HG03460 (cell line): ENCODE measurements around the gene CST4.
"Not testable (repeated sequence)": the region's sequence is repeated elsewhere in the genome, so short reads cannot be mapped to it uniquely, and the experiment has no call there.

Source experiments
- ATAC-seq: cut with Tn5 transposase; IDR thresholded peaks from one replicate; pipeline ENCODE4 v1.9.1; 2021; ENCODE audit not compliant: unreplicated experiment

The CST4 gene

DNA sequence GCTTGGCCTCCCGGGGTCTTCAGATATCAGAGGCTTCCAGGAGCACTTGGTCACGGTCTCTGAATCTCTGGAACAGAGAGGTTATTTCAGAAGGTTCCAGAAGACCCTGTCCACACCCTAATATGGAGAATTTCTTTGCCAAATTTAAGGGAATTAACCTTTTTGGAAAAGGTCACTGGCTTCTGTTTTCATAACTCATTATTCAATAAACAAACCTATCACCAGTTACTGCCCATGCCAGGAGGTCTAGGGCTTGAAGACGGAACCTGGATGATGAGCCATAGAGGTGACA, 507 bp upstream of the CST4 start:
- no peak for ATAC-seq

- ATAC-seq: no peak
These were observed 852 bp downstream of the CST4 start for GRCh38 chr20:23687986-23688385.

DNA sequence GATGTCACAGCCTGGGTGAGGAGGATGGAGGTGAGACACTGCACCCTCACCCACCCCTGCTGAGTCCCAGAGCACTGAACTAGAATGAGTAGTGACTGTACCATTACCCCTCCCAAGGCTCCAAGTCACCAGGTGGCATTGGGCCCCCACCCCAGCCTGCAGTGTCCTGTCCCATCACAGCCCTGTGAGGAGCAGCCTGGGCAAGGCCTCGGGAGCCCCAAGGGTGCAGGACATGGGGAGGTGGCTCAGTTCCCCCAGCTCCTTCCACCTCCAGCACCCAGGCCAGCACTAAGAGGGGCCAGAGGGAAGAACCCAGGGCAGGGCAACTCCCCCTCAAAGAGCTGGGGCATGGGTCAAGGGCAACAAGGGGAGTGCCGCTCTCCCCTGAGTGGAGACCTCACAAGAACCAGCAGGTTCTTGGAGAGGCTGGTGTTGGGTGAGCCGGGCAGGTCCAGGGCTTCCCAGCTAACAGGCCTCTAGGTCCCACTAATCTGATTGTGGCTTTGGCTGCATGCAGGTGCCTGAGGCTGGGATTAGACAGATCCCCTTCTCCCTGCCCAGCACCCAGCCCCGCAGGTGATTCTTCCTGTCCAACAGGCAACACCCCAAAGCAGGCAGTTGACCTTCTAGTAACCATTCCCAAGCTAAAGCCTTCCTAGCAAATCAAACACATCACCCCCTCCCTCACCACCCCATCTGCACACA, 2.6 kb downstream of the CST4 start:
- no peak for ATAC-seq

GRCh38 chr20:23685529-23685896, 3.3 kb downstream of the CST4 start:
- ATAC-seq: not testable (repeated sequence)

DNA sequence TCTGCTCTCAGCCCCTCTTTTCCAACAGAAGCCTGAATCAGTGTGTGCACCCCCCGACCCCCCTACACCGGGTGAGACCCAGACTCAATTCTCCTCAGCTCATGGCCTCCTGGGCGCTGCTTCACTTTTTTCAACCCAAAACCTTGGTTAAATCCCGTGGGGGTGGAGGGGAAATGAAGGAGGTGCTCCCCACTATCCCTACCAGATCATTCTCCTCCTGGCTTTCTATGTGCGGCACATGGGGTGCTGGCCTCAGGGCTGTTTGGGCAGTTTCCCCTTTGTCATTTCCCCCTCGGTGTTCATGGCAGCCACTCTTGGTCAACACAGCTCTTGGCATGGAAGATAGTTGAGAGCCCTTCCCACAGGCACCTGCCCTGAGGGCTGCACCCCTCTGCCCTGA, 4.6 kb downstream of the CST4 start:
- no peak for ATAC-seq

- ATAC-seq: no peak
These were observed 5.0 kb downstream of the CST4 start for GRCh38 chr20:23683807-23684206.

DNA sequence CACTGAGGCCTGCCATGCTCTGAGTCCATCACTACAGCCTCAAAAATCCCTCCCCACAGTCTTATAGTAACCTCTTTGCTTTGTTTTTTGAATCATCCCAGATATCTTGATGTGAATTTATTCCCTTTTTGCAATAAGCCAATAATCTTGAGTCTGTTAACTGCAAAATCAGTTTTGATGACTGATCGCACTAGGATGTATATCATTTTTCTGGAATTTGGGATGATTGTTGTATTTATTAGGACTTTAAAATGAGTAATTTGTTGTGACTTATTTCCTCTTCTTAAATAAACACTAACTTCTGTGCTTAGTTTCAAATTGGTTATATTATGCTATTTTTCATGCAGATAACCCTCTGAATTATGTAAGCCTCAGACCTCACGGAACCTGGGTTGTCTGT, 5.6 kb downstream of the CST4 start:
- ATAC-seq: no peak

DNA sequence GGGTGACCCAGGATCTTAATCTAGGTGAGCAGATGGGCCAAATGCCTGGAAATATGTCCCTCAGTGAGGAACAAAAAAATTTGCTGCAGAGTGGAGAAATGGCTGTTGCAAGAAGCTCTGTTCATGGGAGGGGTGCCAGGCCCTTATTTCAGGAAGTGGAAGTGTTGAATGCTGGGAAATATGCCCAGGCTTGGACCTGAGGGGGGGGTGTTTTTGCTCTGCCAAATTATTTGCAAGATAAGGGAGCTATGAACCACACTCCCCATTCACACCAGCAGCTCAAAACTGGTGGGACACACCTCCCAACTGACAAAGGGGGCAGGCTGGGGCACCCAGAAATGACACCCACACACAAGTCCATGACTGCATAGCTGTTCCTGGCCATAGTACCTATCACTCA, 8.7 kb downstream of the CST4 start:
- ATAC-seq: no peak

DNA sequence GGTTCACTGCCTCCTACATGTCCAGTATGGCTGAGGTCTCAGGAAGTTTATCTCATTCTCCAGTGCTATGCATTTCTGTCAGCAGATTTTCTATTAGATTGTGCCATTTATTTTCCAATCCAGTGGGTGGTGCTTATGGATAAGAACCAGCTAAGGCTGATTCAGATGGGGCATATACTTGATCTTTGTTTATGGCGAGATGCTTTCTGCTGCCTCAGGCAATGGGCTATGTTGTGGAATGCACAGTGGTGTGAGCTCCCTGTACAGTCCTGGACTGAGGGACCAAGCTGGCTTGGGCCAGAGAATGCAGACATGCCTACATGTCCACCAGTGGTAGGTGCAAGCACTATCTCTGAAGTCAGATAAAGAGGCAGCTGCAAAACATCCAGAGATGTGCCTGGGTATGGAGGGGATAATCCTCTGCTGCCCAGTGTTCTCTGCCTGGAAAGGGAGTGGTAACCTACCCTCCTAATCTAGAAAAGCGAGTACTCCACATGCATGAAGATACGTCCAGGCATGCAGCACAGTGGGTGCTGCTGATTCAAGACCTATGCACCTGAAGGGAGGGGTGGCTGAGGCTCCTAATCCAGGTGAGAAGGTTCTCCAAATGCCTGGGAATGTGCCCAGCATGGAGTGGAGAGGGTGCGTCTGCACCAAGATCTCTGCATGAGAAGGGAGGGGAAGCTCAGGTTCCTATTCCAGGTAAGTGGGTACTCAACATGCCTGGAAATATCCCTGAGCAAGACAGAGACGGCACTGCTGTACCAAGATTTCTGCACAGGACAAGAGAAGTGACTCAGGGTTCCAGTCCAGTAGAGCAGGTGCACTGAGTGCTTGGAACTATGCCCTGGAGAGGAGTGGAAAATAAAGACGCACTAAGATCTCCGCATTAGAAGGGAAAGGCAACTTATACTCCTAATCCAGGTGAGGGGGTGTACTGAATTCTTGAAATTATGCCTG, 9.4 kb downstream of the CST4 start:
- no peak for ATAC-seq

DNA sequence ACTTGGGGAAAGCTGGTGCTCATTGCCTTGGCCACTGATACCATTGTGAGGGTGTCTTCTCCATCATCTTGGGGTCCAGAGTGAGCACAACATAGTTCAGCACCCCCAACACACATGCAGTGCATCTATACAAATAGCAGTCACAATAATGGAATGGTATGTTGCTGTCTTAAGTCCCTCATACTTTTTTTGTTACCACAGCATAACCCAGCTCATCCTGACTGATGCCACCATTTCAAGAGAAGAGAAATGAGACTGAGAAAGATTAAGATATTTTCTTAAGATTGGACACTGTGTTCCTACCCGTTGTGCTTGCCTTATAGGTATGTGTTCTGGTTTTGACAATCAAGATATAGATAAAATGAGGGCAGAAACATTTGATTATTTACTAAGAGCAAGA, 15.6 kb downstream of the CST4 start:
- no peak for ATAC-seq

GRCh38 chr20:23672158-23672557, 16.7 kb downstream of the CST4 start:
- ATAC-seq: no peak

DNA sequence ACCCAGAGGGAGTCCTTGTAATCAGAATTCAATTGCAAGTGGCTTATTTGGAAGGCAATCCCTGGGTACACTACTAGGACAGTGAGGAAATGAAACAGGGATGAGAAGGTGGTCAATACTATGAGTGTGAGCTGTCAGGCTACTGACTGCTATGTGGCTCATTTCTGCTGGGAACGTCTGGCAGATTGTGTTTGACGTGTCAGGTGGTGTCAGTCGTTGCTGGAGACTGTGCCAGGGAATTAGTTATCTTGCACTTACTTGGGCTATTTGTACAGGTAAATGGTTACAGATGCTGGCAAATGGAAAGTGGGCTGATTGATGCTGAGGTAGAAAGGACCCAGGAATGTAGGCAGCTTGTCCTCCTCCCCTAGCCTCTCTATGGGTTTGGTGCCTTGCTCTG, 17.4 kb downstream of the CST4 start:
- no peak for ATAC-seq

GRCh38 chr20:23670361-23670760, 18.5 kb downstream of the CST4 start:
- no peak for ATAC-seq

DNA sequence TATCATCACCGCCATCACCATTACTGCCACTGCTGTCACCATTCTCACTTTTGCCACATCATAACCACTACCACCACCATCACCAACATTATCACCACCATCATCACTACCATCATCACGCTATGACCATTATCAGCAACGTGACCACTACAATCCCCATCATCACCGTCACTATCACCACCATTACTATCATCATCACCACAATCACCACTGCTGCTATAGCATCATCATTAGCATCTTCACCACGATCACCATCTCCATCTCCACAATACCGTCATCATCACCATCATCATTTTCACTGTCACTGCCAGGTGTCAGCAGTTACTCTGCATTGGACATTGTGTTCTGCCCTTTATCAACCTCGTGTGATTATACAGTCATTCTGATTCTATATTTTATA, 19.0 kb downstream of the CST4 start:
- ATAC-seq: no peak

- ATAC-seq: no peak
These were observed 19.5 kb downstream of the CST4 start for GRCh38 chr20:23669327-23669726.

DNA sequence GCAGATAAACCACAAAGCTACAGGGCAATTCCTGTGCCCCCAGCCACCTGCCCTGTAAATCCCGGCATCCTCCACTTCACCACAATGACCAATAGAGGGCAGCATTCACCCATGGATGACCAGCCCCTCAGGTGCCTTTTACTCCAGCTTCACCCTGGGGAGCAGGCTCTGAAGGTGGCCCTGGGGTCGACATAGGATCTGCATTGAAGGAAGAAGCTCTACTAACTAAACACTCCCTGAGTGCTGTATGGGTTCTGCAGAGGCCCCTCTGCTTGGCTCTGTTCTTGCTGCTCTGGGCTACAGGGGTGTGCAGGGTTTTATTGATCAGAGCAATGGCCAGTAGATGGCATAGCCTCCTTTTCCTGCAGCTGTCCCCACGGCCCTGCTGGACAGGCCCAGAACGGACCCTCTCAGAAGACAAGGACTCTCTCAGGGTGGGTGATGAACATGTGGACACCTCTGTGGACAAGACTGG, 20.3 kb downstream of the CST4 start:
- ATAC-seq: peak; percentile 79

GRCh38 chr20:23667666-23668065, 21.2 kb downstream of the CST4 start:
- no peak for ATAC-seq

GRCh38 chr20:23666698-23667097, 22.1 kb downstream of the CST4 start:
- ATAC-seq: no peak

DNA sequence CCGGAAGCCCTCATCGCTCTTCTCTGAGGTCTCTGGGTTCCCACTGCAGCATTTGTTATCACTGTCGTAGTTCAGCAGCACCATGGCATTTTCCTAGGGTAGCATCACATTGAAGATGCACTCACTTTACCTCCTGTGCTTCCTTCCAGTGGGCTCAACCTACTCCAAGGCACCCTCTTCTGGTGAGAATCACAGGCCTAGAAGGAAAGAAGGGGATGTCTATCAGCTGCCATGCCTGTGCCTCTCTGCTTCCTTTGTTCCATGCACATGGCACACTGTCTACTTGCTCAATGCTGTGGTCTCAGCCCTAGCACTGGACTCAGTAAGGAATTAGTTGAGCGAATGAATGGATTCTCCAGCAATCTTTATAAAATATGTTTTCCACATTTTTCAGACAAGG, 22.6 kb downstream of the CST4 start:
- no peak for ATAC-seq

DNA sequence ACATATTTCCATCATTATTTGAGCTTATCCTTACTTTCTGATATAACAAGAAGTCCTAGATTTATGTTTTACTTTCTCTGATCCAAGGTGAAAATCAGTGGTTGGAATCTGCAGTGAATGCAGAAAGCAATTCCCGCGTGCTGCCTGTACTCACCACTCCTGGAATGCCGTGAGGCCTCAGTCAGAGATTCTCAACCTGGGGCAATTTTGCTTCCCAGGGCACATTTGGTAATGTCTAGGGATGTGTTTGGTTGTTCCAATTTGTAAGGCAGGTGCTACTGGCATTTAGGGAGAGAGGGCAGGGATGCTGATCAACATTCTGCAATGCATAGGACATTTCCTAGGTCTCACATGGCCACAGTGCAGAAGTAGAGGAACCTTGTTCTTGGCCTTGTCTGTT, 23.9 kb downstream of the CST4 start:
- no peak for ATAC-seq

DNA sequence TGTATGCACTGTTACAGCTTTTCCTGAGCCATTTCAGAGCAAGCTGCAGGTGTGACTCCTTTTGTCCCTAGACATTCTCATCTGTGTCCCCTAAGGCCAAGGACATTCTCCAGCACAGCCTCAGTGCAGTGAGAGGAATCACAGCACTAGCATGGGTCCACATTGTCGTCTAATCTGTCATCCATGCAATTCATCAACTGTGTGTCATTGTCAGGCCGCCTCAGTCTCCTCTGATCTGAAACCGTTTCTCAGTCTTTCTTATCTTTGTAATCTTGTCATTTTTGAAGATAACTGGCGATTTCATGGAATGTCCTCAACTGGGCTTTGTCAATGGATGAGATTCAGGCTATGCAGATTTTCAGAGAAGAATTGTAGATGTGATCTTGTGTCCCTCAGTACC, 24.8 kb downstream of the CST4 start:
- ATAC-seq: not testable (repeated sequence)

DNA sequence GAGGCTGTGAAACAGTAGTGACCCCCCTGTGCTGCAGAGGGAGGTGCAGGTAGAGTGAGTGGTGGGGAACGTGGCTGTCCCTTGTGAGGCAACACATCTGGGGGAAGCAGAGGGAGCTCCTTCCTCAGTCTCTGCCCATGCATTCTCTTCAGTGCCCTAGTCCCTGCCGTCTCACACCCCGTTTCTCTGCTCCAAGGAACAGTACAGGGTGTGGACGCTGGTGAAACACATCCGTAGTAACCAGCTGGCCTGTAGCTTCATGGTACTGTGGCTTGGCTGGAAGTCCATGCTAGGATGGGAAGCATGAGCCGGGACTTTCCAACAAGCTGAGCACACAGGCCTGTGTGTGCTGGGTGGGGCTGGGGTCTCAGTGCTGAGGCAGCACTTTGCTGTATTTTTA, 25.7 kb downstream of the CST4 start:
- no peak for ATAC-seq
